Measurements from ENCODE around the gene CEACAM4. TPM values are rescaled to one million over a fixed set of nuclear protein-coding genes. Genes with fewer than 3 reads are reported as not detected.

Gene CEACAM4
- total and polyA plus RNA-seq, 5 donors from 2014 or later = 16.1 to 50.2 (median 32.6) TPM

DNA sequence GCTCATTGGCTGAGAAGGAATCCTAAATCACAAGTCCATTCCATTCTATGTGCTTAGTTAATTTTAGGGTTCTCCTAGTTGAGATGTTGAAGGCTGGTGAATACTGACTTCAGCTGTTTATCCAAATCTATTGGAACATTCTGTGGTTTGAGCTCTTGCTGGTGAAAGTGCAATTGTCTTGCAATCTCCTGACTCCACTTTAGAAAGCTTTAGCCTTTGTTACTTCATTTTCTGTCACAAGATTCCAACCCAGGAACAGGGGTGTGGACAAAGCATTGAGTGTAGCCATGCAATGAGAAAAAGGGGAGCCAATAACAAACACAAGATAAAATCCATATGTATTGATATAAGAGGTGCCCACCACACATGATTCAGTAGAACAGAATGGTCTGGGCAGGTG, 35.9 kb downstream of the CEACAM4 start:
- Histone ChIP-seq H3K9me3 (ENCODE audit: control insufficient read depth in 2 of 2, low read length in 2 of 2) (no peaks in the 10 kb centered on the region), H3K27me3 (ENCODE audit: control insufficient read depth, insufficient read depth, low read length) (no peaks in the 10 kb centered on the region), H3K27ac (ENCODE audit: insufficient read depth, low read length, poor library complexity, severe bottlenecking) (no peak overlapping the region), H3K4me3 (ENCODE audit: low read depth, low read length) (no peak overlapping the region), H3K36me3 (ENCODE audit: control insufficient read depth, insufficient read depth, low read length) (peaks cover 16% of the 10 kb centered on the region), H3K4me1 (ENCODE audit: control insufficient read depth, insufficient read depth, low read length, poor library complexity, severe bottlenecking) (peaks cover 12% of the 10 kb centered on the region)
- Mint-ChIP-seq H3K9me3 (no peaks in the 10 kb centered on the region), H3K27me3 (peaks cover 23% of the 10 kb centered on the region), H3K4me1 (peaks cover 6 to 16% (median 8%) of the 10 kb centered on the region in 4 donors), H3K27ac (no peak overlapping the region), H3K4me3 (no peak overlapping the region), H3K36me3 (peaks cover 20% of the 10 kb centered on the region)
- DNase-seq (no peak), ATAC-seq (ENCODE audit: low read depth in 2 of 2) (no peak)

DNA sequence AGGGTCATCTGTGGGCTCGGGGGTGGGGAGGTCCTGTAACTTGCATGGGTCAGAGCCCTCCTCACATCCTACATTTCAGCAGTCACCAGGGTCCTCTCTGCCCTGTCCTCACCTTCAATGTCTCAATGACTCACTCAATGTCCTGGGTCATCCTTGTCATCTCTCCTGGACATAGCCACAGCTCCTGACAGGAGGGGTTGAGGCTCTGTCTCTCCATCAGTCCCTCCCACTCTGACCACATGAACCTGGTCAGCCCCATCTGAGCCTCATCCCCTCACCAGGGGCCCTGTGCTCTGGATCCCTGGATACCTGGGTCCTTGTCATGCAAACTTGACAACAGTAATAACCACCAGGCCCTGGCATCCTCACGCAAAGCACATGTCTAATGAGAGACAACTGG, 37.5 kb downstream of the CEACAM4 start:
- no peak for DNase-seq
- no peak overlapping the region for H3K4me3 ChIP-seq (ENCODE audit: low read depth, low read length)
- no peaks in the 10 kb centered on the region for H3K9me3 ChIP-seq (ENCODE audit: control insufficient read depth in 2 of 2, low read length in 2 of 2)
- Mint-ChIP-seq H3K36me3 (peaks cover 30% of the 10 kb centered on the region), H3K4me3 (no peak overlapping the region), H3K4me1 (peaks cover 0 to 4% (median 0%) of the 10 kb centered on the region in 4 donors), H3K27ac (no peak overlapping the region), H3K9me3 (no peaks in the 10 kb centered on the region), H3K27me3 (peaks cover 15% of the 10 kb centered on the region)
- peaks cover 30% of the 10 kb centered on the region for H3K36me3 ChIP-seq (ENCODE audit: control insufficient read depth, insufficient read depth, low read length)
- H3K27ac ChIP-seq (ENCODE audit: insufficient read depth, low read length, poor library complexity, severe bottlenecking) = no peak overlapping the region
- H3K4me1 ChIP-seq (ENCODE audit: control insufficient read depth, insufficient read depth, low read length, poor library complexity, severe bottlenecking) = no peaks in the 10 kb centered on the region
- no peaks in the 10 kb centered on the region for H3K27me3 ChIP-seq (ENCODE audit: control insufficient read depth, insufficient read depth, low read length)
- no peak for ATAC-seq (ENCODE audit: low read depth in 2 of 2)

- peaks cover 33% of the 10 kb centered on the region for H3K36me3 Mint-ChIP-seq
- no peak overlapping the region for H3K27ac ChIP-seq (ENCODE audit: insufficient read depth, low read length, poor library complexity, severe bottlenecking)
- H3K36me3 ChIP-seq (ENCODE audit: control insufficient read depth, insufficient read depth, low read length) = peaks cover 33% of the 10 kb centered on the region
- no peaks in the 10 kb centered on the region for H3K9me3 ChIP-seq (ENCODE audit: control insufficient read depth in 2 of 2, low read length in 2 of 2)
- ATAC-seq (ENCODE audit: low read depth in 2 of 2) (no peak), DNase-seq (peak in 1 of 3 donors; percentile 22)
- H3K4me1 Mint-ChIP-seq = peaks cover 0 to 4% (median 0%) of the 10 kb centered on the region in 4 donors
- H3K27ac Mint-ChIP-seq = peak overlapping the region in 1 of 3 donors; percentile 64
- no peak overlapping the region for H3K4me3 Mint-ChIP-seq
- no peaks in the 10 kb centered on the region for H3K4me1 ChIP-seq (ENCODE audit: control insufficient read depth, insufficient read depth, low read length, poor library complexity, severe bottlenecking)
- H3K9me3 Mint-ChIP-seq = no peaks in the 10 kb centered on the region
- no peak overlapping the region for H3K4me3 ChIP-seq (ENCODE audit: low read depth, low read length)
- H3K27me3 ChIP-seq (ENCODE audit: control insufficient read depth, insufficient read depth, low read length) = no peaks in the 10 kb centered on the region
- peaks cover 12% of the 10 kb centered on the region for H3K27me3 Mint-ChIP-seq
Observed at GRCh38 chr19:41588497-41589209, 38.2 kb downstream of the CEACAM4 start.

- peaks cover 10% of the 10 kb centered on the region for H3K27me3 Mint-ChIP-seq
- H3K9me3 Mint-ChIP-seq = peaks cover 0 to 5% (median 0%) of the 10 kb centered on the region in 7 donors
- H3K4me1 ChIP-seq (ENCODE audit: control insufficient read depth, insufficient read depth, low read length, poor library complexity, severe bottlenecking) = no peaks in the 10 kb centered on the region
- no peak for ATAC-seq (ENCODE audit: low read depth in 2 of 2)
- H3K27ac ChIP-seq (ENCODE audit: insufficient read depth, low read length, poor library complexity, severe bottlenecking) = no peak overlapping the region
- H3K27ac Mint-ChIP-seq = peak overlapping the region in 1 of 3 donors; percentile 64
- H3K4me3 ChIP-seq (ENCODE audit: low read depth, low read length) = no peak overlapping the region
- no peaks in the 10 kb centered on the region for H3K27me3 ChIP-seq (ENCODE audit: control insufficient read depth, insufficient read depth, low read length)
- peaks cover 0 to 5% (median 2%) of the 10 kb centered on the region in 4 donors for H3K4me1 Mint-ChIP-seq
- DNase-seq = no peak
- H3K36me3 Mint-ChIP-seq = peaks cover 41% of the 10 kb centered on the region
- peaks cover 37% of the 10 kb centered on the region for H3K36me3 ChIP-seq (ENCODE audit: control insufficient read depth, insufficient read depth, low read length)
- H3K4me3 Mint-ChIP-seq = no peak overlapping the region
- peaks cover 0 to under 1% of the 10 kb centered on the region in 2 experiments for H3K9me3 ChIP-seq (ENCODE audit: control insufficient read depth in 2 of 2, low read length in 2 of 2)
Observed at GRCh38 chr19:41587838-41588210, 39.0 kb downstream of the CEACAM4 start.

GRCh38 chr19:41587101-41587837, 39.6 kb downstream of the CEACAM4 start:
- H3K27me3 ChIP-seq (ENCODE audit: control insufficient read depth, insufficient read depth, low read length) = no peaks in the 10 kb centered on the region
- Mint-ChIP-seq H3K27me3 (peaks cover 10% of the 10 kb centered on the region), H3K4me1 (peaks cover 0 to 6% (median 2%) of the 10 kb centered on the region in 4 donors), H3K9me3 (peaks cover 0 to 6% (median 0%) of the 10 kb centered on the region in 7 donors), H3K36me3 (peaks cover 46% of the 10 kb centered on the region), H3K4me3 (no peak overlapping the region), H3K27ac (no peak overlapping the region)
- peaks cover 41% of the 10 kb centered on the region for H3K36me3 ChIP-seq (ENCODE audit: control insufficient read depth, insufficient read depth, low read length)
- no peaks in the 10 kb centered on the region for H3K4me1 ChIP-seq (ENCODE audit: control insufficient read depth, insufficient read depth, low read length, poor library complexity, severe bottlenecking)
- H3K9me3 ChIP-seq (ENCODE audit: control insufficient read depth in 2 of 2, low read length in 2 of 2) = peaks cover 0 to 6% of the 10 kb centered on the region in 2 experiments
- DNase-seq = no peak
- ATAC-seq (ENCODE audit: low read depth in 2 of 2) = no peak
- H3K4me3 ChIP-seq (ENCODE audit: low read depth, low read length) = no peak overlapping the region
- no peak overlapping the region for H3K27ac ChIP-seq (ENCODE audit: insufficient read depth, low read length, poor library complexity, severe bottlenecking)

- Mint-ChIP-seq H3K27ac (no peak overlapping the region), H3K27me3 (peaks cover 6% of the 10 kb centered on the region)
- DNase-seq = no peak
Observed at GRCh38 chr19:41586064-41586463, 40.8 kb downstream of the CEACAM4 start.

DNA sequence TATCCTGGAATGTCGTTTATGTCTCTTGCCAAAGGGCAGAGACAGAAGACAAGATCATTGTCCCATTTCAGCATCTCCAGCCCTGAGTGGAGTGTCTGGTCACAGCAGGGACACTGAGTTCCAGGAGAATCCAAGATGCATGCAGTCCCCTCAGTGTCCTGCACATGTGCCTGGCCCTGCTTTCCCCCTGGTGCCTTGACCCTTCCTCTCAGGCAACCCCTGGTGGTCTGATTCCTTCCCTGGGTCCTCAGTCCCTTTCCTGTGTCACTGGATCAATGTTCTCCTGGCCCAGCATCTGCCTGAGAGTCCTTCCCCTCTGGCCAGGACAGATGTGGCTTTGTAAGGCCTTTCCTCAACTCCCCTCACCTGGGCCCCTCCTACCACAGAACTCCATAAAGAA, 41.9 kb downstream of the CEACAM4 start:
- Mint-ChIP-seq H3K27me3 (no peaks in the 10 kb centered on the region), H3K27ac (peak overlapping the region in 1 of 3 donors; percentile 41), H3K4me1 (peaks cover 0 to 7% (median 3%) of the 10 kb centered on the region in 4 donors), H3K9me3 (peaks cover 0 to 20% (median 3%) of the 10 kb centered on the region in 7 donors), H3K36me3 (peaks cover 68% of the 10 kb centered on the region), H3K4me3 (no peak overlapping the region)
- DNase-seq (no peak), ATAC-seq (ENCODE audit: low read depth in 2 of 2) (no peak)
- Histone ChIP-seq H3K9me3 (ENCODE audit: control insufficient read depth in 2 of 2, low read length in 2 of 2) (peaks cover 0 to 20% of the 10 kb centered on the region in 2 experiments), H3K27ac (ENCODE audit: insufficient read depth, low read length, poor library complexity, severe bottlenecking) (no peak overlapping the region), H3K4me3 (ENCODE audit: low read depth, low read length) (no peak overlapping the region), H3K27me3 (ENCODE audit: control insufficient read depth, insufficient read depth, low read length) (no peaks in the 10 kb centered on the region), H3K36me3 (ENCODE audit: control insufficient read depth, insufficient read depth, low read length) (peaks cover 63% of the 10 kb centered on the region), H3K4me1 (ENCODE audit: control insufficient read depth, insufficient read depth, low read length, poor library complexity, severe bottlenecking) (no peaks in the 10 kb centered on the region)

More at GRCh38 chr19:41586064-41586463, 40.8 kb downstream of the CEACAM4 start:
- H3K4me3 ChIP-seq (ENCODE audit: low read depth, low read length) = no peak overlapping the region
- peaks cover 58% of the 10 kb centered on the region for H3K36me3 Mint-ChIP-seq
- peaks cover 0 to 18% (median under 1%) of the 10 kb centered on the region in 7 donors for H3K9me3 Mint-ChIP-seq
- H3K4me3 Mint-ChIP-seq = no peak overlapping the region
- H3K4me1 Mint-ChIP-seq = peaks cover 0 to 6% (median 2%) of the 10 kb centered on the region in 4 donors
- no peak overlapping the region for H3K27ac ChIP-seq (ENCODE audit: insufficient read depth, low read length, poor library complexity, severe bottlenecking)
- H3K4me1 ChIP-seq (ENCODE audit: control insufficient read depth, insufficient read depth, low read length, poor library complexity, severe bottlenecking) = no peaks in the 10 kb centered on the region
- H3K27me3 ChIP-seq (ENCODE audit: control insufficient read depth, insufficient read depth, low read length) = no peaks in the 10 kb centered on the region
- peaks cover 52% of the 10 kb centered on the region for H3K36me3 ChIP-seq (ENCODE audit: control insufficient read depth, insufficient read depth, low read length)
- no peak for ATAC-seq (ENCODE audit: low read depth in 2 of 2)
- peaks cover 0 to 16% of the 10 kb centered on the region in 2 experiments for H3K9me3 ChIP-seq (ENCODE audit: control insufficient read depth in 2 of 2, low read length in 2 of 2)
